OCI-LY3 (cell line): Measurements from ENCODE around the gene BAZ1B.

Experiments
- H2AFZ ChIP-seq: fragments of 200-600, 300-600 bp; shearing (Covaris generic); 2 replicates; pipeline ENCODE4 v1.6.0; 2014; ENCODE audit warnings: antibody characterized with exemption, low read depth, low read length
- H3K27ac ChIP-seq: fragments of 200-600, 300-600 bp; sonication (generic); 2 replicates; pipeline ENCODE4 v1.5.1; 2014; ENCODE audit warnings: mild to moderate bottlenecking, low read length, moderate library complexity, mixed read lengths
- H3K27me3 ChIP-seq: fragments of 200-600, 300-600 bp; sonication (generic); 2 replicates; pipeline ENCODE4 v1.6.1; 2014; ENCODE audit warnings: low read depth, low read length, mixed read lengths
- H3K36me3 ChIP-seq: fragments of 200-600, 300-600 bp; sonication (generic); replicated peaks from 2 replicates; pipeline ENCODE3; 2014; ENCODE audit warnings: low read depth, low read length, mixed read lengths
- H3K4me1 ChIP-seq: fragments of 300-600, 200-600 bp; sonication (generic); 2 replicates; pipeline ENCODE4 v1.6.1; 2014; ENCODE audit warnings: low read length, mixed read lengths
- H3K4me2 ChIP-seq: fragments of 200-600, 300-600 bp; sonication (generic); 2 replicates; pipeline ENCODE4 v1.6.1; 2014; ENCODE audit warnings: low read length, mixed read lengths
- H3K4me3 ChIP-seq: fragments of 300-600, 200-600 bp; sonication (generic); 2 replicates; pipeline ENCODE4 v1.5.1; 2014; ENCODE audit warnings: antibody characterized with exemption, mild to moderate bottlenecking, low read length, moderate library complexity
- H3K79me2 ChIP-seq: fragments of 300-600, 200-600 bp; shearing (Covaris generic); 2 replicates; pipeline ENCODE4 v1.6.1; 2014; ENCODE audit warnings: mild to moderate bottlenecking, low read length, mixed read lengths
- H3K9ac ChIP-seq: fragments of 300-600, 200-600 bp; shearing (Covaris generic); 2 replicates; pipeline ENCODE4 v1.6.0; 2014; ENCODE audit warnings: mild to moderate bottlenecking, low read length, moderate library complexity
- H3K9me3 ChIP-seq: fragments of 200-600, 300-600 bp; shearing (Covaris generic); 2 replicates; pipeline ENCODE4 v1.6.1; 2014; ENCODE audit warnings: low read length, mixed read lengths; ENCODE audit not compliant: insufficient read depth
- H4K20me1 ChIP-seq: fragments of 200-600, 300-600 bp; sonication (generic); 2 replicates; pipeline ENCODE4 v1.6.1; 2016; ENCODE audit warnings: low read length, mixed read lengths; ENCODE audit not compliant: insufficient read depth
- CTCF ChIP-seq: fragments of 200-600, 300-600 bp; sonication (generic); IDR thresholded peaks from 2 replicates; pipeline ENCODE4 v1.5.1; 2014; ENCODE audit warnings: antibody characterized with exemption, low read length, low read depth
- EZH2phosphoT487 ChIP-seq: fragments of 200-600 bp; shearing (Covaris generic); IDR thresholded peaks from 2 replicates; pipeline ENCODE4 v1.6.1; 2018; ENCODE audit warnings: antibody characterized with exemption, mixed run types, low read depth

BAZ1B gene

GRCh38 chr7:73521636-73522104 is 423 bp downstream of the BAZ1B start:
- Histone ChIP-seq H3K4me1 (peaks cover 37% of the 10 kb centered on the region), H4K20me1 (peaks cover 32% of the 10 kb centered on the region), H3K79me2 (peaks cover 58% of the 10 kb centered on the region), H3K9ac (peak overlapping the region; percentile 94), H3K36me3 (peaks cover 28% of the 10 kb centered on the region), H3K9me3 (no peaks in the 10 kb centered on the region), H3K4me2 (peak overlapping the region; percentile 96), H2AFZ (no peak overlapping the region; the same call in 1 of the 2 replicates), H3K27ac (peak overlapping the region; percentile 80), H3K4me3 (peak overlapping the region; percentile 90), H3K27me3 (no peaks in the 10 kb centered on the region)
- TF ChIP-seq EZH2phosphoT487 (no peak), CTCF (no peak)

DNA sequence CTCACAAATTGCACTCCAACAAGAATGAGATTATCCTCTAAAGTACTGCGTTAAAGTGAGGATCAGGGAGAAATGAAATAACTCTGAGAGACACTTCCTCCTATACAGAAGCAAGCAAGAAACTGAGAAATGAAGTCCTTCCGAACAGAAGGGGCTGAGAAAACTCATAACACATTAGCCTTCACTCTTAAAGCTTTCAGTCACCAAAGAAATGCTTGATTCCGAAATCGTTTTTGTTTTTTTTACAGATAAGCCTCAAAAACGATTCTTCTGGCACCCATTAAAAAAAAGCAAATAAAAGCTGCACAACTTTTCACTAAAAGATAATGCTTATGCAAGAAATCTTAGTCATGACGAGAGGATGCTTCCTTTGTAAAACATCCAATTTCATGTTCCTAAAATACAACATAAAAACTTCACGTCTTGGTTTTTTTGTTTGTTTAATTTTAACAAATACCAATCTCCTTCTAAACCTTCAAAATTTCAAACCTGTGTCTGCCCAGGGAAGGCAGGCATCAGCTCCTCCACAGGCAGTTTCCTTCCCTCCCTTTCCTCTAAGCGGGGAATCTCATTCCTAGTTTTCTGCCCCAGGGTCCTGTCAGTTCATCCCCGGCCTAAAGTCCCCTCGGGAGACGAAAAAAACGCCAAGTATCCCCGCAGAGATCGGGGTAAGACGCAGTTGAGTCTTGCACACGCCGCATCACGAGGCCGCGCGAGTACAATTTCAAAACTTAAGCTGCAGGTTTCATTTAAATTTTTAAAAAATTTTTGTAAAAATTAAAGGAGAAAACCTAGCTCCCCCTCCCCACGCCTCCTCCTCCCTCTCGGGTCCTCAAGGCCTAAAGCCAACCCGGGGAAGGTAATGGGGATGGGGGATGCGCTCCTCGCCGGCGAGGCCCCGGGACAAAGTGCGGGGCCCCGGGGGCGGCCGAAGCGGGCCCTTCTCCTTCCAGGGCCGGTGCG is 1.1 kb downstream of the BAZ1B start:
- Histone ChIP-seq H3K4me2 (peak overlapping the region; percentile 96), H3K36me3 (peaks cover 31% of the 10 kb centered on the region), H3K4me3 (peak overlapping the region; percentile 90), H2AFZ (no peak overlapping the region), H3K27ac (peak overlapping the region; percentile 80), H3K9ac (peak overlapping the region; percentile 94), H4K20me1 (peaks cover 32% of the 10 kb centered on the region), H3K79me2 (peaks cover 65% of the 10 kb centered on the region), H3K4me1 (peaks cover 37% of the 10 kb centered on the region), H3K9me3 (no peaks in the 10 kb centered on the region), H3K27me3 (no peaks in the 10 kb centered on the region)
- TF ChIP-seq CTCF, result no peak
- TF ChIP-seq EZH2phosphoT487, result no peak

DNA sequence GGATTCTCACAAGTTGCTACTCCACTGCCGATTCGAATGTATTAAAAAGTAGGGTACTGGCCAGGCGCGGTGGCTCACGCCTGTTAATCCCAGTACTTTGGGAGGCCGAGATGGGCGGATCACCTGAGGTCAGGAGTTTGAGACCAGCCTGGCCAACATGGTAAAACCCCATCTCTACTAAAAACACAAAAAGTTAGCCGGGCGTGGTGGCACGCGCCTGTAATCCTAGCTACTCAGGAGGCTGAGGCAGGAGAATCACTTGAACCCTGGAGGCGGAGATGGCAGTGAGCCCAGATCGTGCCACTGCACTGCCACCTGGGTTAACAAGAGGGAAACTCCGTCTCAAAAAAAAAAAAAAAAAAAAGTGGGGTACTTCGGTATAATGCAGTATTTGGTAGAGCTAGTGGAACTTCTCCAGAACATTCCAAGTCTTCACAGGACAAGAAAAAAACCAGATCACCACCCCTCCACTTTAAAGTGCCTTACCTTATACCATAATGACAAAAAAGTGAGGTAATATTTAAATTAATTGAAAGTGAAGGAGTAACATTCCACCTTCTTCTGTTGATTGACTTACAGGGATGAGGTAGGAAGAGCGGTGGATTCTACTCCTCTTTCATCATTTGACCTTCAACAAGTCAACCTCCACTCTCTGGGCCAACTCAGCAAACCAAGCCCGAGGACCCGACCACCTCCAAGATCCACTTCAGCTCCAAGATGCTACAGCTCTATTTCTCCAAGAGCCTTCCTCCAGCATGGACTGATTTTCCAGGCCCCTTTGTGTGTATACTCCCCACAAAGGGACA is 2.0 kb downstream of the BAZ1B start:
- Histone ChIP-seq H3K4me1 (peaks cover 29% of the 10 kb centered on the region), H3K27me3 (no peaks in the 10 kb centered on the region), H3K27ac (peak overlapping the region; percentile 80), H3K79me2 (peaks cover 74% of the 10 kb centered on the region), H3K9me3 (no peaks in the 10 kb centered on the region), H2AFZ (no peak overlapping the region), H3K9ac (peak overlapping the region; percentile 94), H3K36me3 (peaks cover 40% of the 10 kb centered on the region), H4K20me1 (peaks cover 40% of the 10 kb centered on the region), H3K4me2 (peak overlapping the region; percentile 96), H3K4me3 (peak overlapping the region; percentile 90)
- TF ChIP-seq CTCF (no peak), EZH2phosphoT487 (no peak)
